Measurements from ENCODE around the gene RHBDF1. TPM values are rescaled to one million over a fixed set of nuclear protein-coding genes. Genes with fewer than 3 reads are reported as not detected.

RHBDF1 gene
- polyA plus RNA-seq, 3 donors, result 0.20 TPM; not detected in 2

DNA sequence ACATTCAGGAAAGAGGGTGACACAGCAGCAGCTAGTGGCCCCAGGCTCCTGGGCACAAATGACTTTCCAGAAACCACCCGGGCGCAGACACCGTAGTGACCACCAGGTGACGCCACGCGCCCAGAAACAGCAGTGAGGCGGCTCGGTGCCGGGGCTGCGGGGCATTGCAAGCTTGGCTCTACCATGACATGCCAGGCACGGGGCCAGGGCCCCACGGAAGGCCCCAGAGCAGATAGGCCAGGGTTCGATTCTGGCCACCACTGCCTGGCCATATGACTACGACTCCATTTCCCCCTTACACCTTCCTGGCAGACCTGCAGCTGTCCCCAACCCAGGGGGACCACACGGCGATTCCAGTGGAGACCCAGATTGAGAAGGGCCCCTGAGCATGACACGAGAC lies 6.7 kb downstream of the RHBDF1 start:
- peaks cover 14 to 38% (median 20%) of the 10 kb centered on the region in 3 donors for H3K27me3 Mint-ChIP-seq (ENCODE audit: low read depth in 3 of 3)
- Histone ChIP-seq H4K20me1 (ENCODE audit: insufficient read depth, low read length) (no peaks in the 10 kb centered on the region), H3K4me1 (ENCODE audit: control insufficient read depth in 1 of 2, insufficient read depth in 2 of 2, low read length in 2 of 2) (no peaks in the 10 kb centered on the region), H3K36me3 (replicated peaks in 1 of 2; ENCODE audit: control insufficient read depth in 1 of 2, insufficient read depth in 2 of 2, low read length in 2 of 2) (no peaks in the 10 kb centered on the region), H3K4me2 (replicated peaks; ENCODE audit: extremely low read depth, low read length, poor library complexity, severe bottlenecking) (no peak overlapping the region), H3K9ac (ENCODE audit: insufficient read depth, low read length, poor library complexity, severe bottlenecking) (no peak overlapping the region), H3K27ac (ENCODE audit: low read depth in 1 of 2, low read length in 2 of 2) (no peak overlapping the region), H3K9me3 (replicated peaks in 1 of 2; ENCODE audit: control insufficient read depth in 1 of 2, insufficient read depth in 1 of 2, low read length in 2 of 2) (no peaks in the 10 kb centered on the region), H3K4me3 (replicated peaks in 1 of 3; ENCODE audit: low read depth in 2 of 3, low read length in 3 of 3) (no peak overlapping the region), H2AFZ (ENCODE audit: insufficient read depth, low read depth, low read length, poor library complexity, severe bottlenecking) (no peak overlapping the region), H3K79me2 (ENCODE audit: insufficient read depth, low read length) (no peaks in the 10 kb centered on the region), H3K27me3 (ENCODE audit: control insufficient read depth in 2 of 2, insufficient read depth in 2 of 2, low read length in 2 of 2) (peaks cover 0 to 16% of the 10 kb centered on the region in 2 donors)
- 18% methylated on average over 17 of the region's 17 CpGs for WGBS (ENCODE audit: insufficient coverage)
- H3K4me1 Mint-ChIP-seq, result peaks cover 5% of the 10 kb centered on the region
- DNase-seq, result peak; percentile 64 to 76 (median 73)
- intact Hi-C loops (cut with micrococcal nuclease), result loop anchor here (1.0 kb wide), 1 partner anchor 32 kb away; no protein-coding TSS in a partner anchor
- H3K9me3 Mint-ChIP-seq, result peaks cover 0 to under 1% (median 0%) of the 10 kb centered on the region in 7 donors
- H3K4me3 Mint-ChIP-seq, result no peak overlapping the region
- H3K36me3 Mint-ChIP-seq, result no peaks in the 10 kb centered on the region
- TF ChIP-seq, protein P1, sequence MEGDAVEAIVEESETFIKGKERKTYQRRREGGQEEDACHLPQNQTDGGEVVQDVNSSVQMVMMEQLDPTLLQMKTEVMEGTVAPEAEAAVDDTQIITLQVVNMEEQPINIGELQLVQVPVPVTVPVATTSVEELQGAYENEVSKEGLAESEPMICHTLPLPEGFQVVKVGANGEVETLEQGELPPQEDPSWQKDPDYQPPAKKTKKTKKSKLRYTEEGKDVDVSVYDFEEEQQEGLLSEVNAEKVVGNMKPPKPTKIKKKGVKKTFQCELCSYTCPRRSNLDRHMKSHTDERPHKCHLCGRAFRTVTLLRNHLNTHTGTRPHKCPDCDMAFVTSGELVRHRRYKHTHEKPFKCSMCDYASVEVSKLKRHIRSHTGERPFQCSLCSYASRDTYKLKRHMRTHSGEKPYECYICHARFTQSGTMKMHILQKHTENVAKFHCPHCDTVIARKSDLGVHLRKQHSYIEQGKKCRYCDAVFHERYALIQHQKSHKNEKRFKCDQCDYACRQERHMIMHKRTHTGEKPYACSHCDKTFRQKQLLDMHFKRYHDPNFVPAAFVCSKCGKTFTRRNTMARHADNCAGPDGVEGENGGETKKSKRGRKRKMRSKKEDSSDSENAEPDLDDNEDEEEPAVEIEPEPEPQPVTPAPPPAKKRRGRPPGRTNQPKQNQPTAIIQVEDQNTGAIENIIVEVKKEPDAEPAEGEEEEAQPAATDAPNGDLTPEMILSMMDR (IDR thresholded peaks at IDR 0.05), result peak; percentile 90
- no peak overlapping the region for H3K27ac Mint-ChIP-seq

DNA sequence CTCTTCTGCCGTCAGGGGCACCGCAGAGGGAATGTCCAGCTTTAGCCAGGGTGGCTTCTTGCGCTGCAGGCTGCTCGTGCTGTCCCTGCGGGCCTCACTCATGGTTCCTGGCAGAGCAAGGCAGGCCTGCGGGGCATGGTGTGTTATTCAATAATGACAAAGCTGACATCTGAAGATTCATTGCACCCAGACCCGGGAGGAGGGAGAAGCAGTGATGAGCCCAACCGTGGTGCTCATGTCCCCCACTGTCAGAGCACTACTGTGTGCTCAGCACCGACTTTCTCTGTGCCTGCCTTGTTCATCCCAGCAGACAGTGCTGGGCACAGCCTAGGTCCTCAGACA lies 7.5 kb downstream of the RHBDF1 start:
- Histone ChIP-seq H3K27ac (ENCODE audit: low read depth in 1 of 2, low read length in 2 of 2) (no peak overlapping the region), H3K27me3 (ENCODE audit: control insufficient read depth in 2 of 2, insufficient read depth in 2 of 2, low read length in 2 of 2) (peaks cover 0 to 7% of the 10 kb centered on the region in 2 donors), H3K9ac (ENCODE audit: insufficient read depth, low read length, poor library complexity, severe bottlenecking) (no peak overlapping the region), H3K36me3 (replicated peaks in 1 of 2; ENCODE audit: control insufficient read depth in 1 of 2, insufficient read depth in 2 of 2, low read length in 2 of 2) (no peaks in the 10 kb centered on the region), H4K20me1 (ENCODE audit: insufficient read depth, low read length) (no peaks in the 10 kb centered on the region), H3K9me3 (replicated peaks in 1 of 2; ENCODE audit: control insufficient read depth in 1 of 2, insufficient read depth in 1 of 2, low read length in 2 of 2) (no peaks in the 10 kb centered on the region), H3K79me2 (ENCODE audit: insufficient read depth, low read length) (no peaks in the 10 kb centered on the region), H3K4me3 (replicated peaks in 1 of 3; ENCODE audit: low read depth in 2 of 3, low read length in 3 of 3) (no peak overlapping the region), H3K4me1 (ENCODE audit: control insufficient read depth in 1 of 2, insufficient read depth in 2 of 2, low read length in 2 of 2) (no peaks in the 10 kb centered on the region), H2AFZ (ENCODE audit: insufficient read depth, low read depth, low read length, poor library complexity, severe bottlenecking) (no peak overlapping the region), H3K4me2 (replicated peaks; ENCODE audit: extremely low read depth, low read length, poor library complexity, severe bottlenecking) (no peak overlapping the region)
- peaks cover 6 to 31% (median 14%) of the 10 kb centered on the region in 3 donors for H3K27me3 Mint-ChIP-seq (ENCODE audit: low read depth in 3 of 3)
- peak overlapping the region in 1 of 7 donors; percentile 74 for H3K27ac Mint-ChIP-seq
- TF ChIP-seq, protein P1 (IDR thresholded peaks at IDR 0.05), result no peak
- H3K4me3 Mint-ChIP-seq, result no peak overlapping the region
- no peaks in the 10 kb centered on the region for H3K9me3 Mint-ChIP-seq
- intact Hi-C loops (cut with micrococcal nuclease), result loop anchor here (1.0 kb wide), 1 partner anchor 32 kb away; no protein-coding TSS in a partner anchor
- no peak for DNase-seq
- no peaks in the 10 kb centered on the region for H3K36me3 Mint-ChIP-seq
- H3K4me1 Mint-ChIP-seq, result peaks cover 5% of the 10 kb centered on the region
- WGBS (ENCODE audit: insufficient coverage), result 90% methylated on average over 7 of the region's 9 CpGs
